Measurements from ENCODE around the gene TRIO.

Gene TRIO

DNA sequence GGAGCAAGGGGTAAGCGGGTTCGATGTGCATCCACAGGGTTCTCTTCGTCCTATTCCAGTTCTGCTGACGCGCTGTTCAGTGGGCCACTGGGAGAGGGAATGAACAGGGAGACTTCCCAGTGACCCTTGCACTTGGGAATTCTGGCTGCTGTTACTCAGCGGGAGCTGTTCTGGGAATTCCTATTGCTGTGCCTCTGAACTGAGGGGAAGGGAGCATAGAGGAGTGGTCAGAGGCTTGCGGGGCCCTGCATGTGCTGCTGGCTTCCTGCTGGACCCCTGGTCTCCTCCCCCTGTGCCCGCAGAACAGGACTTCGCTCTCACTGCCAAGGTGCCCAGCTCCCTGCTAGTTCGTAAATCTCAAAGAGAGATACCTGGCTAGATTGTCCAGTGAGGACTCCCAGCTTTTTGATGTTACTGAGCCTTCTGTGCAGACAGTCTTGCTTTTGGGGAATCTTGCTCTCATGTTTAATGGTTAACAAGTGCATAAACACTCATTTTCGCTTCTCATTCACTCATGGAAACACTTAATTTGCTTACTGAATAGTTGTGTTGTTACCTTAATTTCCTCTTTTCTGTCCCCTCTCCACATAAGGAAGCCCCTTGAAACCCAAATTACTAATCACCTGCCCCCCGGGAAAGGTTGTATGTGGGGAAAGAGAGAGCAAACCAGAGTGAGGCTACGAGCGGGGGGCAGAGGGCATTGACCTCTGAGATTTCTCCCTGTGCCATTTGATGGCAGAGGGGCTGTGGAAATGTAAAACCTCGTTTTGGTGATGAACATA, 5.9 kb downstream of the TRIO start:
- DNase-seq = no peak

DNA sequence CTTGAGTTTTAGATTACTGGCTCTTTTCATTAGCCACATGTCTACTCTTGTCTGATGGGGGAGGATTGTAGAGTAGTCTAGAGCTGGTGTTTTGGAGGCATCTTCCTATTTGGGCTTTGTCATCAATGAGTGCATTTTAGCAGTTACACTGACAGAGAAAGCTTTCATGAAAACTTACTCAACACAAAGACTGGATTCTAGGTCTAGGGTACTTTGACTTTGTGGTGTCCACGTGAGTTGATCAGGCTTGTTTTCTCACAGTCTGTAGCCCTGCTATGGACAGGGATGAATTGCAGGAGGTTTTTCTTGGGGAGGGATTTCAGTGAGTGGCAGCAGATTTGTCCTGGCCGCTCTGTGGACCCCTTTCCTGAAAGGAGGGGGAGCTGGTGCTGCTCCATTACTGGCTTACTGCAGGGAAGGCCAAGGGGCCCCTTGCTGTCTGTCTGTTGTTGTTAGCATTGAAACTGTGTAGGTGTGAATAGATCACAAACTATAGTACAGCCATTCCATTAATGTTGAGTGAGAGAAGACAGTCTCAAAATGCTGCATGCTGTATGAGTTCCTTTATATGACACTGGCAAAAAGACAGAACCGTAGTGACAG, 6.6 kb downstream of the TRIO start:
- no peak for DNase-seq

DNA sequence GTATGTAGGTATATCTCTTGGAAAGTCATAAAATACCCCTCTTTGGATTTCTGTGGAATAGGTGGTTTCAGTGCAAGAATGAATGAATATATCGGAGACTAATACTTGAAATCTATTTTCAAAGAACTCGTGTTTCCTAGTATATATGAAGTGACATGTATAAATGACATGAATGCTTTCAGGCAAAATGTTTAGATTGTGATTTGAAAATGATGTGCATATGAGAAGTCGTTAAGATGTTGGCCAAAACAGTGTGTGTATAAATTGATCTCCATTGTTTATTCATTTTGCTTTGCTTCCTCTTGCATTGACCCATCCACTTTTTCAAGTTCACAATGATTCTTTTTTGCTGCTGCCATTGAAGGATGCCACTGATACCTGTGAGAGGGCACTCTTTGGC, 8.3 kb downstream of the TRIO start:
- no peak for DNase-seq

DNA sequence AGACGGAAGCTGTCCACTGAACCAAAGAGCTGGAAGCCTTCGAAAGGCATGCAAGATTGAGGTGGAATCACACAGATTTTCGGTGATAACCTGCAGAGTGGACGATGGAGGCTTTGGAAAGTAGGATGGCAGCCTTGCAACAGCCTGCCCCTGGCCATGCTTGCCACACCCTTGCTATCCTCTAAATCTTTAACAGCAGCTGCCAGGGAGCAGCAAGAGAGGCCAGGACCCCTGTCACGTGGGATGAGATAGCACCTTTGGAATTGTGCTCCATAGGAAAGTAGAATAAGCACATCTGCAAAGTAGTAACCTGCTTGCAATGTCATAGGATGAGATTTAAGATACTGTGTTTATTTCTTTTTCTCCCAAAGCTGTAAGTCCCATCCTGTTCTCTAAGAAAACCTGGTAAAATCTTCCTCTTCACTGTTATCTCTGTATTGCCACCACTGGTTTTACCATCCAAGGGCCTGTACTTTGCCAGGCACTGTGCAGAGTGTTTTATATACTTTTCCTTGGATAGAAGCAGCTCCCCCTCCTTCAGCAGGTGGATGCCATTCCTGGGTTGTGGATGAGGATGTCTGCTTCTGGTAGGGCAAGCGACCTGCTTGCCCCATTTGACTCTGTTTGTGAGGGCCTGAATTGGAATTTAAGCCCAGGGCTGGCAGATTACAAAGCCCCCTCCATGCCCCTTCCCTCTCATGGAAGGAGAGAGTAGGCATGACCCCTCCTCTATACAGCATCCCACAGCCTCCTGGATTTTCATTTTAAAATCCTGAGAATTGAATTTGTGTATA, 10.1 kb downstream of the TRIO start:
- no peak for DNase-seq

DNA sequence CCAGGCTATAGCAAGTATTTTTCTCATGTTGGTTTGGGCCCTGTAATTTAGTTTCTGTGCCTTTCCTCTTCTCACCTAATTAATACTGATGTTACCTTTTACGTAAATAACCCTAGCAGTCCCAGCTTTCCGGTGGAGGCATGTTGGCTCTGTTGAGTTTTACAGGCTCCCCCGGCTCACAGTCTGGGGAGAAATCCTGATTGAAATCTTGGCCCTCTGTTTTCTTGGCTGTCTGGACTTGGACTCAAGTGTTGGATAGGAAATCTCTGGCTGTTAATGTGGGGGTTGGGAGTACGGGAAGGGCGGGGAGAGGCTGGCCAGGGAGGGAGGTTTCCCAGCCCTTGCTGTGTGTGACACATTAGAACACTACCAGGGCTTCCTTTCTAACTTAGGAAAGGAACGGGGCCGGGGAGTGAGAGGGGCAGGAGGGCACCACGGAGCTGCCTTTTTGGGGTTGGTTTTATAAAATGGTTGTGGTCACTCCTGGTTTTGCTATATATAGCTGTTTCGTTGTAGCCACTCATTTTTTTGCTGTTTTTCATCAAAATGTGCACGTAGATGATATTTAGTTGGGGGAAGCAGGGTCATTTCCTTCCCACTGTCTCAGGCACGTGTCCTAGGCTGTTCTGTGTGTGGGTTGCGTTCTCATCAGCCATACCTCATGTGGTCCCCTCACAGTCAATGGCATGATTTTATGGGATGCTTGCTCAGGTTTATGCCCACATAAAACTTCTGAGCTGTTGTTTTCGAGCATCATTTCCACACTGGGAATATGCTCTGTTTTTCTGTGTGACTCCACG, 11.0 kb downstream of the TRIO start:
- DNase-seq = no peak

DNA sequence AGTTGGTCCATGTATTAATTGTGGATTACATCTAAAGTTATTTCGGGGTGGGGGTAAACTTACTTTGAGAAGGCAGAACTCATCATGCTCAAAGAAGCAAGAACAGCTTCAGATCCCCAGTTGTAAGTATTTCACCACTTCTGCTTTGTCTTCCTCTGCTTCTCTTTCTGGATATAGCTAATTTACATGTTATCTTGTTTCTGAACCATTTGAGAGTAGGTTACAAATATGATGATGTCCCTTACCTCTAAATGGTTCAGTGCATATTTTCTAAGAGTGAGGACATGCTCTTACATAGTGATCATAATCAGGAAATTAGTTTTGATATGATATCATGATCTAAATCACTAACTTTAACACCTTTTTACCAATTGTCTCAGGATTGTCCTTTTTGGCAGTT, 11.9 kb downstream of the TRIO start:
- no peak for DNase-seq

DNA sequence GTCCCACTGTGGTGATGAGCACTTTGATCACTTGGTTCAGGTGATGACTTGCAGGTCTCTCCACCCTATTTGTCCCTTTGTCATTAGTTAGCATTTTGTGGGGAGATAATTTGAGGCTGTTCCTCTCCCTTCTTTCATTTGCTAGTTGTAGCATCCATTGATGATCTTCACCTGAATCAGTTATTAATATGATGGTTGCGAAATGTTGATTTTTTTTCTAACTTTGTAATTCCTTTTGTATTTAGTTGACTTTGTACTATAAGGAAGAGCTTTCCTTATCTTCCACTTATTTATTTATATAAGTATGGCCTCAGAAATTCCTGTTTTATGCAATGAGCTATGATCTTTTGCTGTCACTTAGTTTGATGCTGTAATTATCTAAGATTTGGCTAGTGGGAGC, 12.6 kb downstream of the TRIO start:
- no peak for DNase-seq

DNA sequence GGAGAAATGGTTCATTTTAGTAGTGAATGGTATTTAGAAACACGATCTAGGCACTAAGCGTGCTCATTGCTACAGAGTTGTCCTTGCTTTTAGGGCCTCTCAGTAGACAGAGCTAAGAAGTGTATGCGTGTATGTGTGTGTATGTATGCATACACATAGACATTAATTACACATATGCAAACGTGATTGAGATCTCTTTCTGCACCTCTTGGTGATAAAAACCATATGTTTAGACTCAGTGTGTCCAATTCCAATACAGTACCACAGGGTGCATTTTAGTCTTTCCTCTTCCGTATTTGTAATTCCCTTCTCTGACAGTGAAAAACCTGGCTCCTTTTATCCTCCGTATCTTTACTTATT, 13.1 kb downstream of the TRIO start:
- no peak for DNase-seq

DNA sequence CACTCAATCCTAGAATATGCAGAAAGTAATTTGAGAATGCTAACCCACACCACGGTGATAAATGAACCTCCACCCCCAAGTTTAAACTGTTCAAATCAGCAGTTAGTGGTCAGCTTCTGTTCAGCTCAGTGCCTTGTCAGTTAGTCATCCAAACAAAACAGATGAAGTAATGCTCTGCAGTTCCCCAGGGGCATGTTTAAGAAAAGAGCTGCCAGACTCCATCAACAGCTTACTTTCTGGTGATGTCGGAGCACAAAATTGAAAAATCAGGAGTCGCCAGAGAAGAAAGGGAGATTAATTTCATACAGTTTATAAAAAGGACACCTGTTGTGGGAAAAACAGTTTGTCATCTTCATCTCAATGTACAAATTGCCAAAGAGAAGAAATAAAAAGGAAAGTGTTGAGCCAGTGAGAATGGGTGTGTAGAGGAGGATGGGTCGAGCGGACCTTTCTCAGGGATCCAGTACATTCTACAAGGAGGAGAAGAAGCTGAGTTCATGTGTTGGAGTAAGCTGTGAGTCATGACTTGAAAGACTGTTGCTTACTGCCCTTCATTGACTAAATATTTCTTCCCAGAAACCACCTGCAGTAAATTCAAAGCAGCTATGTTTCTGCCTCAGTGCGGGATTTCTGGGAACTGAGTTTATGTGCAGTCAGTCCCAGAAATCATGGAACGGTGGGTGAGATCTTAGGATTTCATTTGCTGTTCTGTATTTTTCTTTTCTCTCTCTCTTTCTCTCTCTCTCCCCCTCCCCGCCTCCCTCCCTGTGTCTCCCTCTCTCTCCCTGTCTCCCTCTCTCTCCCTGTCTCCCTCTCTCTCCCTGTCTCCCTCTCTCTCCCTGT, 13.7 kb downstream of the TRIO start:
- DNase-seq = no peak

DNA sequence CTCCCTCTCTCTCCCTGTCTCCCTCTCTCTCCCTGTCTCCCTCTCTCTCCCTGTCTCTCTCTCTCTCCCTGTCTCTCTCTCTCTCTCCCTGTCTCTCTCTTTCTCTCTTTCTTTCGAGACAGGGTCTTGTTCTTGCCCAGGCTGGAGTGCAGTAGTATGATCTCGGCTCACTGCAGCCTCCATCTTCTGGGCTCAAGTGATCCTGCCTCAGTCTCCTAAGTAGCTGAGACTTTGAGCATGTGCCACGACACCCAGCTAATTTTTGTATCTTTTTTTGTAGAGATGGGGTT, 14.3 kb downstream of the TRIO start:
- DNase-seq = no peak

DNA sequence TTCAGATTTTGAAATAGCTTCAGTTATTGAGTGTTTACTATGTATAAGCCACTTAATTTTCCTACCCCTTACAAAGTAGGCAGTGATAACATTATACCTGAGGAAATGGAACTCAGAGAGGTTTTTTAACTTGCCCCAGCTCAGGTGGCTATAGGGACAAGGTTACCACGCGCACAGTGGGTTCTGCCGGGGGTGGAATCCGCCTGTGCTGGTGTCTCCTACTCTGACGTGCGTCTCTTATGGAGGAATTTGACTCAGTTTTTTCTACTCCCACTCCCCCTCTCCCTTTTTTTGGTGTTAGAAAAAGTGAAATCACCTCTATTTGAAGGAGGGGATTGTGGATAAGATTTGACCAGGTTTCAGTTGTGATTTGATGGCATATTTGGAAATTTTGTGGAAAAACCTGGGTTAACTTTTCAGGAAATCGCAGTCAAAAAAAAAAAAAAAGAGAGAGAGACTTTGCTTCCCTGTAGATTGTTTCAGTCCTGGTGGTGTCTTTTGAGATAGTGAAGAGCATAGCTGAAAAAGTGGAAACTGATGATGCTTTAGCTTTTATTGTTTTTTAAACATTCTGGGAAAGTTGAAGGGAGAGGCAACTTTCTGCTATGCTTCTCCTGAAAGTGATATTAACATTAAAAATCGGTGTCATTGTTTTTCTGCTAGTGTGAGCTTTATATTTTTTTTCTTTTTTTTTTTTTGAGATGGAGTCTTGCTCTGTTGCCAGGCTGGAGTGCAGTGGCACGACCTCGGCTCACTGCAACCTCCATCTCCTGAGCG, 15.9 kb downstream of the TRIO start:
- no peak for DNase-seq

DNA sequence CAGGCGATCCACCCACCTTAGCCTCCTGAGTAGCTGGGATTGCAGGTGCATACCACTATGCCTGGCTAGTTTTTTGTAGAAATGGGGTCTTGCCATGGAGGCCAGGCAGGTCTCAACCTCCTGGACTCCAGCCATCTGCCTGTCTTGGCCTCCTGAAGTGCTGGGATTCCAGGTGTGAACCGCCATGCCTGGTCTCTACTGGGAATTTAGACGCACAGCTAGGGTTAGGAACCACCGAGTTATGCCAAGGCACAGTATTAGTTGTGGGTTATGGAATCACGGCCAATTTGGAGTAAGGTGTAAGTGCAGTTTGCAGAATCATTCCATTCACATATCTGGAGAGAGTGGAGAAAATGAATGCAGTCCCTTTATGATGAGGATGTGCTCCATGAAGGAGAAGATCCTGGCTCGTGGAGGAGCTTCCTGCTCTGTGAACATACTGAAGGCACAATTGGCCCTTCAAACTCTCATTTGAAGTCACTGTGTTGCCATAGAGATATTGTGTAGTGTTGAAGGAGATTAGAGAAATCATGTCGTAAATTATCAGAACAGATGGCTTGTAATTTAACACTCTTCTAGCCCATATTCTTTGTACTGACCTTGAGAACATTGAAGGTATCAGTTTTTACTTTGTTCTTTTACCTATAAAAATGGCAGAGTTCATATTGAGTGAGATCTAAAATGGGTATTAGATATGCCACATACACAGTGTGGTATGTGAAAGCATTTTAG, 18.8 kb downstream of the TRIO start:
- no peak for DNase-seq

DNA sequence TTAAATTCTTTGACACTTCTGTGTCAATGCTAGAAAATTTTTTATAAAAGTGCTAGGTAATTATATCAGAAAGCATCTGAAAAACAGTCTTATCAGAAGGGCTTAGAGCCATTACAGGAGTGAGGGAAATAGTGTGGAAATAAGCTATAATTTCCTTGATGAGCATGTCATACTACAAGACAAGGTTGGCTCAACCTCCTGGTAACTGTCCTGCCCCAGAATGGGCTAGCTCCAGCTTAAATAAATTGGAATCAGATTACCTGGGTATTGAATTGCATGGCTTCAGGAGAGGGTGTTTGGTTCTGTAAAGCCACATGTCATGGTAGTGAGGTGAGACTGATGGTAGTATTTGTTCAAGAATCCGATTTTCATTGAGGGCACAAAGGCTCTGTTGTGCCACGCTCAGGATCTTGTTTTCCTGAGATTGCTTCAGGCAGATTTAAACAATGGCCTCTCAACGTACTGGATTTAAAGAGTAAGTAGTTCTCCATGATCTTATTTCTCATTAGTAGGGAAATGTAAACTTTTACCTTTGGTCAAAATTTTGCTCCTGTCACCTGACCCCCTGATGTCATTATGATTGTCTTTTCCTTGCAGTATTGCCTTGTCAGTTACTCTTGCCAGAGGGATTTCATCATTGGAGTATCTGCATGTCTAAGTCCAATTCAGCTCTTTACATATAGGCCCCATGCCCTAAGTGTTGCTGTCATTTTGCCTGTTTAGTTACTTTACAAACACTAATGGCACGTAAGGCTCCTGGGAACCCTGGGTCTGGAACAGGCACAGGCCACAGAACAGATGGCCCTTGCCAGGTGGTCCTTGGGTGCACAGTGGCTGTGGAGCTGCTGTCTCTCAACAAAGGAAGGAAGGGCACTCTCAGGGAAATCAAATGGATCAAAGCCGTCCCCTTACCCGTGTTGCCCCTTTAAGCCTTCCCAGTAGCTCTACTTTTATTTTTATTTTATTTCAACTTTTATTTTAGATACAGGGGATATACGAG, 21.3 kb downstream of the TRIO start:
- no peak for DNase-seq

DNA sequence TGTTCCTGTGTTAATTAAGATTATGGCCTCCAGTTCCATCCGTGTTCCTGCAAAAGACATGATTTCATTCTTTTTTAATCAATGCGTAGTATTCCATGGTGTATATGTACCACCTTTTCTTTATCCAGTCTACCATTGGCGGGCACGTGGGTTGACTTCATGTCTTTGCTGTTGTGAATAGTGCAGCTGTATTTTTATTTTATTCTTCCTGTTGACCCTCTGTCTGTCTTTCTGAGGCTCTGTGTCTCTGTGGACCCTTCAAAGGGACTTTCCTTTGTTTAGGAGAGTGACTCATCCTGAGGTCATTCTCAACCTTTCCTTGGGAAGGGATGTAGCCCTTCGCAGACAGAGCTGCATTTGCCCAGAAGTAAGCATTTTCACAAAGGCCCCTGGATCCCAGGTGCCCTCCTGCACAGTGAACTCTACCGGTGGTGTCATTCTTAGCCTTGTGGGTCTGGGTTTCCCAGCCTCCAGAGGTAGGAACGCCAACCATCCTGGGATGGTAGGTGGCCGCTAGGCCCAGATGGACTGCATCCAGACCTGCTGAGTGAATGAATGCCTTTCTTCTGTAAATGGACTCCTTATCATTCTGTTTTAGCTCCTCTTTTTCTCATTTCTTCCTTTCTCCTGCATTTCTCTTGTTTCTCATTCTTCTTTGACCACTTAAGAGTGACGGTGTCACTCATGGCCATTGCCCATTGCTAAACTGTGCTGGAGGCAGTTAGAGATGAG, 22.4 kb downstream of the TRIO start:
- DNase-seq = no peak

DNA sequence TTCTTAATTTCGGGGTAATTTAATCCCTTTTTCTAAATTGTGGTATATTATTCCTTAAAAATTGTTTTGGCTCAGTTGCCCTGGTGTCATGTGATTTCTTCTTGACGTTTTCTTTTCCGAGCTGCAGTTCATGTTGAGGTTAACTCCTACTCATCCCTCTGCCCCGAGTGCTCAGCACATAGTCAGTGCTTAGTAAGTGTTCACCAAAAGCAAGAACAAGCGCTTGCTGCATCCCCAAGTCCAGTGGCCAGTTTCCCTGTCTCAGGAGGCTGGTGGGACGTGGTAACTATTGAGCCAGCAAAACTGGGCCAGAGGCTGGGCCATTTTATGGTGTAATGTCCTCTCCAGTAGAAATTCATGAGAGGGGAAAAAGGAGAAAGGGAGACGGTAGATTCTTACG, 23.3 kb downstream of the TRIO start:
- no peak for DNase-seq

DNA sequence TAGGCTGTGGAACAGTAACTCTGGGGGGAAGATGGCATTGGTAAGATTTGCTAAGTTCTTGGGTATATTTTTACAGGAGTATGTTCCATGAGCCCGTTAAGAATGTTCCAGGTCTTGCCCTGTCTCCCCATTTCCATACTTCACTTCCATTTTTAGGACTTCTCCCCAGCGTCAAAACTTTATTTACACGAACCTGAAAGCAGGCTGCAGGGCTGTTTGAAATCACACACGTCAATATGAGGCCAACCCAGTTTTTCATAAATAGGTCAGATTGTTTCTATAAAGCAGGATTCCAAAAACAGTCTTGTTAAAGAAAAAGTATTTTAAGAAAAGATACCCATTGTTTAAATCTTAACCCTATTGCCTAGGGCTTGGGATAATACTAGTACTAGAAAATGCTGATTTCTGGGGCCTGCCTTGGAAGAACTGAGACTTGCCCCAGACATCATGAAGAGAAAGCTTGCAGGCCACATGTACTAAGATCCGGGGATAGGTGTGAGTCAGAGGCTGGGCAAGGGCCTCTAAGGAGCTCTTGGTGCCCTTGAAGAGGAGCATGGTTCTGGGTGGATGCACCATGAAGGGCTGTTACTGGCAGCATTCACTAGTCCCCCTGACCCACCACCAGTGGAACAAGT, 24.2 kb downstream of the TRIO start:
- no peak for DNase-seq

DNA sequence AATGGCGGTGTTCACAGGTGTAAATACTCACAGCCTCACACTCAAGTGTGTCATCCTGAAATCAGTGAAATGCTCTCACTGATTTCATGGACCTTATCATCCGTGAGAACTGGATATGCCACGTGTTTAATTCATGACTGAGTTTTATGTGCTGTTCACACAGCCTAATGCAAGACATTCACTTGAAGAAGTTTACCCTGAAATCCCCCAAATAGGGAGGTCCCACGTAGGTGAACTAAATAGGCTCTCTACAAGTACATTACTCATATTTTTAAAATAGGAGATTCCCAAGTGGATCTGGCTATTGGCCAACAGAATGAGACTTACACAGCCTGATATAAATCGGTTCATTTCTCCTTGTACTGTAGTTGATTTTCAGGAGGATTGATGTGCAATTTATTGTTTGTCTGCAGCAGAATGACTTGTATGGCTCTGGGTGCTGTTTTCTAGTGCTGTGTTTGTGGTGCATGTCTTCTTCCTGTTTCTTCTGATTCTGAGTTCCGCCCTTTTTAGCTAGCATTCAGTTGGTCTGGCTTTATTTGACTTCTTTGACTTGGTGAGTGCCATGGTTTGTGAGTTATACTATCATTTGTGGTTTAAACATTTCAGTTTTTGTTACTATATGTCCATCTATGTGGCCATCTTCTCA, 25.1 kb downstream of the TRIO start:
- no peak for DNase-seq

DNA sequence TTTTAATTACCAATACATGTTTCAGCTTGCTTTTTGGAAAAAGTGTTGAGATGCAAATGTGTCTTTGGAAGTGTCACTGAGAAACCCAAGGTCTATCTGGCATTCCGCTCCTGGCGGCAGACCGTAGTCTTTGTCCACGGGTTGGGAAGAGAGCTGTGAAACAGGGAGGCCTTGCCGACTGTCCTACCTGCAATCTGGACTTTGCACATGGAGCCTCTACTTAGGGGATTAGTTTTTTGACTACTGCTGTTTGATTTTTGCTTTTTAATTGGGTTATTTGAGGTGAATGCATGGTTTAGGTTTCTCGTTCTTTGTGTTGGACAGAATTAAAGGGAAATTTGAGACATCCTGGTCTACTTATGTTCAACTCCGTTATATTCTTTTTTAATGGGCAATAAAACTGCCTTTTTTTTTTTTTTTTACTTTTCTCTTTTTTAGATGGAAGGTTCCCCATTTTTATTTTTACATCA, 25.7 kb downstream of the TRIO start:
- DNase-seq = no peak
